Measurements from ENCODE around the gene ASPRV1. TPM values are rescaled to one million over a fixed set of nuclear protein-coding genes. Genes with fewer than 3 reads are reported as not detected.

ASPRV1 gene
- polyA plus RNA-seq, 1 donor (not counting 4 experiments of a cell fraction or from before 2014, with no cell fraction given) = 1.5 TPM

GRCh38 chr2:69992310-69993047 lies 31.0 kb upstream of the ASPRV1 start:
- DNase-seq (ENCODE audit: low read depth, low spot score) (no peak), FAIRE-seq (no peak)
- no peak overlapping the region for H3K27ac ChIP-seq (ENCODE audit: control insufficient read depth, insufficient read depth, low read length)
- dilution Hi-C loops (cut with MboI; ENCODE audit: extremely low pct_ligation_motif_present, low sequenced_read_pairs) = no loop called here
- no peak overlapping the region for H3K4me3 ChIP-seq (ENCODE audit: control insufficient read depth in 2 of 3, extremely low read depth in 1 of 3, insufficient read depth in 2 of 3, low read depth in 1 of 3, low read length in 3 of 3)
- no peak overlapping the region for H3K9ac ChIP-seq (ENCODE audit: control insufficient read depth, extremely low read depth, insufficient read depth, low read length)
- no peak overlapping the region for H2AFZ ChIP-seq (ENCODE audit: control insufficient read depth, low read length)
- no peaks in the 10 kb centered on the region for H3K27me3 ChIP-seq (ENCODE audit: control insufficient read depth, extremely low read depth, insufficient read depth, low read length)
- H3K9me3 ChIP-seq (ENCODE audit: control insufficient read depth, low read depth, low read length) = no peaks in the 10 kb centered on the region
- no peaks in the 10 kb centered on the region for H3K79me2 ChIP-seq (ENCODE audit: control insufficient read depth, insufficient read depth, low read length)
- peaks cover 10% of the 10 kb centered on the region for H3K4me1 ChIP-seq (ENCODE audit: control insufficient read depth, extremely low read depth, insufficient read depth, low read length)
- H3K36me3 ChIP-seq (ENCODE audit: control insufficient read depth in 2 of 2, extremely low read depth in 1 of 2, insufficient read depth in 2 of 2, low read length in 2 of 2) = no peaks in the 10 kb centered on the region
- TF ChIP-seq EZH2 (IDR thresholded peaks at IDR 0.05; ENCODE audit: low read length) (no peak), CTCF (optimal IDR thresholded peaks at IDR 0.05 in 1 of 3, IDR thresholded peaks at IDR 0.05 in 1 of 3, conservative IDR thresholded peaks at IDR 0.05 in 1 of 3; ENCODE audit: extremely low read depth in 1 of 3, insufficient read depth in 2 of 3, low read length in 3 of 3) (no peak)
- no peaks in the 10 kb centered on the region for H3K9me1 ChIP-seq (ENCODE audit: control insufficient read depth, extremely low read depth, insufficient read depth, low read length)
- H3K4me2 ChIP-seq (ENCODE audit: control insufficient read depth, extremely low read depth, insufficient read depth, low read depth, low read length) = no peak overlapping the region
- no peaks in the 10 kb centered on the region for H4K20me1 ChIP-seq (ENCODE audit: control insufficient read depth, extremely low read depth, insufficient read depth, low read length)

GRCh38 chr2:69989441-69990105 lies 28.1 kb upstream of the ASPRV1 start:
- Histone ChIP-seq H3K9ac (ENCODE audit: control insufficient read depth, extremely low read depth, insufficient read depth, low read length) (no peak overlapping the region), H3K4me2 (ENCODE audit: control insufficient read depth, extremely low read depth, insufficient read depth, low read depth, low read length) (no peak overlapping the region), H4K20me1 (ENCODE audit: control insufficient read depth, extremely low read depth, insufficient read depth, low read length) (no peaks in the 10 kb centered on the region), H3K36me3 (ENCODE audit: control insufficient read depth in 2 of 2, extremely low read depth in 1 of 2, insufficient read depth in 2 of 2, low read length in 2 of 2) (no peaks in the 10 kb centered on the region), H3K9me1 (ENCODE audit: control insufficient read depth, extremely low read depth, insufficient read depth, low read length) (no peaks in the 10 kb centered on the region), H3K27ac (ENCODE audit: control insufficient read depth, insufficient read depth, low read length) (no peak overlapping the region), H3K4me1 (ENCODE audit: control insufficient read depth, extremely low read depth, insufficient read depth, low read length) (no peaks in the 10 kb centered on the region), H3K27me3 (ENCODE audit: control insufficient read depth, extremely low read depth, insufficient read depth, low read length) (no peaks in the 10 kb centered on the region), H3K4me3 (ENCODE audit: control insufficient read depth in 2 of 3, extremely low read depth in 1 of 3, insufficient read depth in 2 of 3, low read depth in 1 of 3, low read length in 3 of 3) (no peak overlapping the region), H3K9me3 (ENCODE audit: control insufficient read depth, low read depth, low read length) (no peaks in the 10 kb centered on the region), H2AFZ (ENCODE audit: control insufficient read depth, low read length) (no peak overlapping the region), H3K79me2 (ENCODE audit: control insufficient read depth, insufficient read depth, low read length) (no peaks in the 10 kb centered on the region)
- no peak for FAIRE-seq
- no peak for DNase-seq (ENCODE audit: low read depth, low spot score)
- TF ChIP-seq CTCF (optimal IDR thresholded peaks at IDR 0.05 in 1 of 3, IDR thresholded peaks at IDR 0.05 in 1 of 3, conservative IDR thresholded peaks at IDR 0.05 in 1 of 3; ENCODE audit: extremely low read depth in 1 of 3, insufficient read depth in 2 of 3, low read length in 3 of 3) (no peak), EZH2 (IDR thresholded peaks at IDR 0.05; ENCODE audit: low read length) (no peak)
- dilution Hi-C loops (cut with MboI; ENCODE audit: extremely low pct_ligation_motif_present, low sequenced_read_pairs) = no loop called here
